Activated B cell treated with CpG ODN at 0.5 μM for 24 hours (primary cell): Measurements from ENCODE around the gene MMP20. TPM values are rescaled to one million over a fixed set of nuclear protein-coding genes. Genes with fewer than 3 reads are reported as not detected.

Source experiments
- ATAC-seq: fragments of 200-7000 bp; cut with Tn5 transposase; one replicate; pipeline ENCODE4 v1.10.0; 2021; ENCODE audit warnings: low read depth, mild to moderate bottlenecking, moderate library complexity
- CTCF ChIA-PET: fragments of 350-600 bp; sonication (Branson Sonifier 250); formaldehyde crosslinking; loops from one replicate; lab custom pipeline; 2021; ENCODE audit warnings: antibody characterized with exemption; lab: Charles Lee
- POLR2A ChIA-PET: fragments of 350-600 bp; sonication (Branson Sonifier 250); formaldehyde crosslinking; loops from one replicate; lab custom pipeline; 2021; ENCODE audit warnings: antibody characterized with exemption; lab: Charles Lee
- DNase-seq: peaks from one replicate; pipeline ENCODE4 v3.0.0; 2022
- H3K27ac Mint-ChIP-seq: one replicate; pipeline ENCODE4 v1.8.0; 2020; ENCODE audit warnings: mixed read lengths
- H3K27me3 Mint-ChIP-seq: one replicate; pipeline ENCODE4 v1.8.0; 2021; ENCODE audit warnings: mixed read lengths
- H3K36me3 Mint-ChIP-seq: one replicate; pipeline ENCODE4 v1.8.0; 2021; ENCODE audit warnings: low read depth, mixed read lengths
- H3K4me1 Mint-ChIP-seq: one replicate; pipeline ENCODE4 v1.8.0; 2021; ENCODE audit warnings: mixed read lengths
- H3K4me3 Mint-ChIP-seq: one replicate; pipeline ENCODE4 v1.8.0; 2020; ENCODE audit warnings: mild to moderate bottlenecking, mixed read lengths
- H3K9me3 Mint-ChIP-seq: one replicate; pipeline ENCODE4 v1.8.0; 2020; ENCODE audit warnings: mixed read lengths
- CTCF ChIP-seq: fragments of 200-600 bp; IDR thresholded peaks from one replicate; pipeline ENCODE4 v1.8.0; 2022; ENCODE audit warnings: antibody characterized with exemption, mild to moderate bottlenecking
- intact Hi-C: fragments of 100-400 bp; cut with micrococcal nuclease; formaldehyde crosslinking; loops from one replicate; pipeline ENCODE4 v1.15.1; 2024
- total RNA-seq: library from RNA; stranded (reverse); gene quantifications from 2 replicates; pipeline ENCODE4 v1.2.3, GENCODE V29; 2022

The MMP20 gene
- total RNA-seq, 1 donor from 2014 or later: not detected

GRCh38 chr11:102653744-102654291 lies 28.7 kb upstream of the MMP20 start:
- no peaks in the 10 kb centered on the region for H3K36me3 Mint-ChIP-seq
- no peaks in the 10 kb centered on the region for H3K9me3 Mint-ChIP-seq
- TF ChIP-seq CTCF: no peak
- no peaks in the 10 kb centered on the region for H3K4me1 Mint-ChIP-seq
- ATAC-seq (no peak), DNase-seq (no peak)
- intact Hi-C loops: no loop called here
- ChIA-PET CTCF (interaction anchor here (0.9 to 2.0 kb wide), 2 partner anchors 13 to 311 kb away, joined by 4 to 7 read pairs; no protein-coding TSS in a partner anchor), POLR2A (no interaction called here)
- H3K27me3 Mint-ChIP-seq: peaks cover 21% of the 10 kb centered on the region
- no peak overlapping the region for H3K27ac Mint-ChIP-seq
- no peak overlapping the region for H3K4me3 Mint-ChIP-seq

GRCh38 chr11:102647430-102647829 lies 22.3 kb upstream of the MMP20 start:
- Mint-ChIP-seq H3K4me1 (no peaks in the 10 kb centered on the region), H3K4me3 (no peak overlapping the region), H3K9me3 (no peaks in the 10 kb centered on the region), H3K27me3 (peaks cover 17% of the 10 kb centered on the region), H3K27ac (no peak overlapping the region), H3K36me3 (no peaks in the 10 kb centered on the region)
- DNase-seq: no peak
- intact Hi-C loops: no loop called here
- no peak for ATAC-seq
- ChIA-PET POLR2A (no interaction called here), CTCF (no interaction called here)
- no peak for TF ChIP-seq CTCF

GRCh38 chr11:102643941-102644340 lies 18.8 kb upstream of the MMP20 start:
- Mint-ChIP-seq H3K27ac (no peak overlapping the region), H3K4me1 (no peaks in the 10 kb centered on the region), H3K4me3 (no peak overlapping the region), H3K36me3 (no peaks in the 10 kb centered on the region), H3K9me3 (no peaks in the 10 kb centered on the region), H3K27me3 (peaks cover 10% of the 10 kb centered on the region)
- no peak for TF ChIP-seq CTCF
- intact Hi-C loops: no loop called here
- DNase-seq (no peak), ATAC-seq (no peak)
- POLR2A ChIA-PET: no interaction called here
- CTCF ChIA-PET: interaction anchor here (1.4 kb wide), 1 partner anchor 22 kb away, joined by 5 read pairs; no protein-coding TSS in a partner anchor

- no peaks in the 10 kb centered on the region for H3K36me3 Mint-ChIP-seq
- DNase-seq (no peak), ATAC-seq (no peak)
- no peak overlapping the region for H3K27ac Mint-ChIP-seq
- H3K4me1 Mint-ChIP-seq: no peaks in the 10 kb centered on the region
- intact Hi-C loops: no loop called here
- ChIA-PET POLR2A (no interaction called here), CTCF (no interaction called here)
- H3K9me3 Mint-ChIP-seq: no peaks in the 10 kb centered on the region
- peaks cover 10% of the 10 kb centered on the region for H3K27me3 Mint-ChIP-seq
- H3K4me3 Mint-ChIP-seq: no peak overlapping the region
- TF ChIP-seq CTCF: no peak
These were observed 15.8 kb upstream of the MMP20 start for GRCh38 chr11:102640946-102641345.

- ChIA-PET CTCF (no interaction called here), POLR2A (no interaction called here)
- DNase-seq (no peak), ATAC-seq (no peak)
- no peak for TF ChIP-seq CTCF
- Mint-ChIP-seq H3K36me3 (no peaks in the 10 kb centered on the region), H3K27ac (no peak overlapping the region), H3K4me3 (no peak overlapping the region), H3K27me3 (peaks cover 13% of the 10 kb centered on the region), H3K4me1 (no peaks in the 10 kb centered on the region), H3K9me3 (no peaks in the 10 kb centered on the region)
- intact Hi-C loops: no loop called here
These were observed 14.5 kb upstream of the MMP20 start for GRCh38 chr11:102639656-102640055.
